ENCODE results near the gene IRAK2.
"Not testable (repeated sequence)": the region's sequence is repeated elsewhere in the genome, so short reads cannot be mapped to it uniquely, and the experiment has no call there.

Gene IRAK2, protein sequence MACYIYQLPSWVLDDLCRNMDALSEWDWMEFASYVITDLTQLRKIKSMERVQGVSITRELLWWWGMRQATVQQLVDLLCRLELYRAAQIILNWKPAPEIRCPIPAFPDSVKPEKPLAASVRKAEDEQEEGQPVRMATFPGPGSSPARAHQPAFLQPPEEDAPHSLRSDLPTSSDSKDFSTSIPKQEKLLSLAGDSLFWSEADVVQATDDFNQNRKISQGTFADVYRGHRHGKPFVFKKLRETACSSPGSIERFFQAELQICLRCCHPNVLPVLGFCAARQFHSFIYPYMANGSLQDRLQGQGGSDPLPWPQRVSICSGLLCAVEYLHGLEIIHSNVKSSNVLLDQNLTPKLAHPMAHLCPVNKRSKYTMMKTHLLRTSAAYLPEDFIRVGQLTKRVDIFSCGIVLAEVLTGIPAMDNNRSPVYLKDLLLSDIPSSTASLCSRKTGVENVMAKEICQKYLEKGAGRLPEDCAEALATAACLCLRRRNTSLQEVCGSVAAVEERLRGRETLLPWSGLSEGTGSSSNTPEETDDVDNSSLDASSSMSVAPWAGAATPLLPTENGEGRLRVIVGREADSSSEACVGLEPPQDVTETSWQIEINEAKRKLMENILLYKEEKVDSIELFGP

DNA sequence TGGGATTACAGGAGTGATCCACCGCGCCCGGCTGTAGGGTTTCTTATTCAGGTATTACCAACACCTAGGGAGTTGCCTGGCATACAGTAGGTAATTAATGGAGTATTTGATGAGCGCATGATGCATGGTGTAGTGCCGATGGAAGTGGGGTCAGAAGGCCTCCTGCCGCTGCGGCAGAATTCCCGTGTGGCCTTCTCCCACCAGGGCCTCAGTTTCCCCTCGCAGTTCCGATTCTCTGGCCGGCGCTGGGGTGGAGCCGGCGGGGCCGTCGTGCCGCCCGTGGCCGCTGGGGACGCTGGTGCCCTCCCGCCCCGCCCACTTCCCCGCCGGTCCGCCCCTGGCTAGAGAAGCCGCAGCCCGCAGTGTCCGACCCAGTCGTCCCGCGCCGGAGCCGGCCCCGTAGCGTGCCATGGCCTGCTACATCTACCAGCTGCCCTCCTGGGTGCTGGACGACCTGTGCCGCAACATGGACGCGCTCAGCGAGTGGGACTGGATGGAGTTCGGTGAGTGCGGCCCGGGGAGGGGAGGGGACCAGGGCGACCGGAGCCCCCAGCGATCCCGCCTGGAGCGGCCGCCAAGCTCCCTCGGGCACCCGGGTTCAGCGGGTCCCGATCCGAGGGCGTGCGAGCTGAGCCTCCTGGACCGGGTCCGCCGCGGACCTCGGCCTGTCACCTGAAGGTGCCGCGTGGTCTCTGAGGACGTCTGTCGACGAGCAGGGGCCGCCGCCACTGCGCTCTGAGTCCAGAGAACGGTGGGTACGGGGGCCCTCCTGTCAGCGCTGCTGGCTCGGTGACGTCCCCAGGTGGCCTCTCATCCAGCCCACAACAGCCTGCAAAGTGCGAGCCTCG, at the start of gene IRAK2:
Gene IRAK2, plus strand, starts transcription at position 374 of the 848 bp plus-strand sequence. Its CDS starts 36 bp downstream, at position 410.
- no peaks in the 10 kb centered on the region for H3K27me3 ChIP-seq (ENCODE audit: low read depth, low read length)
- H3K4me1 ChIP-seq (ENCODE audit: control insufficient read depth in 1 of 2, insufficient read depth in 2 of 2, low read length in 2 of 2), result peaks cover 0 to 4% of the 10 kb centered on the region in 2 donors
- H3K27ac ChIP-seq (ENCODE audit: low read length), result no peak within 1 kb of the TSS

DNA sequence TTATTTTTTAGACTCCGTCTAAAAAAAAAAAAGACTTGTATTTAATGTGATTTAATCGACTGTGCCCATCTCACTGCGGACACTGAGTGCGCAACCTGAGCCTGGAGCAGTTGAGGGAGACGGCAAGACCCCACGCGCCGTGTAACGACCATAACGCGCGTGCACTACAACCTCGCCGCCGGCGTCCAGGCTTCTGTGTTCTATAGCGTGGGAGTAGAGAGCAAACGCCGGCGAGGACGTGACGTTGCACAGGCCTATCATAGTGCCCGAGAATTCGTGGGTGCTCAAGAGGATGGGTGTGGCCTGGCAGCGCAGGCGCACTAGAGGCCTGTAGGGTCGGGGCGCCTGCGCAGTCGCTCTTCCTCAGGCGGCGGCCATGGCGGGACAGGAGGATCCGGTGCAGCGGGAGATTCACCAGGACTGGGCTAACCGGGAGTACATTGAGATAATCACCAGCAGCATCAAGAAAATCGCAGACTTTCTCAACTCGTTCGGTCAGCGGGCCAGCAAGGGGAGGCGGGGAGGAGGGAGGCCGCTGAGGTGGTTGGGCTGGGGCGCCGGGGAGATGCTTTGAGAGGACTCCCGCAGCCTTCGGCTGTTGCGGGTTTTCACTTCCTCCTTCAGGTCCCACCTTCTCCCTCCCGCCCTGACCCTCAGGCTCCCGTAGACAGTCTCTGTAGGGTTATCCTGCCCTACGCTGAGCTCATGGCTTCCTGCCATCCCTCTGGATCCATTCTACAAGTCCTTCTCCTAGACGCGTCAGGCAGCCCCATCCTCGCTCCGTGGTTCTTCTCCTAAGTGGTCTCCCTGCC, 49.2 kb upstream of the IRAK2 start, which contains the start of gene BRK1:
Gene BRK1, plus strand, starts transcription at position 350 of the 812 bp plus-strand sequence. Its CDS starts 27 bp downstream, at position 377.
- H3K27me3 ChIP-seq (ENCODE audit: low read depth, low read length), result no peaks in the 10 kb centered on the region
- H3K4me3 ChIP-seq (ENCODE audit: low read depth in 1 of 2, low read length in 2 of 2), result peak within 1 kb of the TSS; percentile 98 to 100
- peaks cover 6 to 8% of the 10 kb centered on the region in 2 donors for H3K36me3 ChIP-seq (ENCODE audit: control insufficient read depth in 1 of 2, insufficient read depth in 2 of 2, low read length in 2 of 2)
- peaks cover 4 to 26% of the 10 kb centered on the region in 2 donors for H3K4me1 ChIP-seq (ENCODE audit: control insufficient read depth in 1 of 2, insufficient read depth in 2 of 2, low read length in 2 of 2)
- H3K9me3 ChIP-seq (ENCODE audit: control insufficient read depth in 1 of 2, low read length in 2 of 2), result no peaks in the 10 kb centered on the region
- peak within 1 kb of the TSS; percentile 79 for H3K27ac ChIP-seq (ENCODE audit: low read length)

More for the DNA sequence above, at the start of gene IRAK2:
- H3K36me3 ChIP-seq (ENCODE audit: control insufficient read depth in 1 of 2, insufficient read depth in 2 of 2, low read length in 2 of 2), result no peaks in the 10 kb centered on the region
- H3K9me3 ChIP-seq (ENCODE audit: control insufficient read depth in 1 of 2, low read length in 2 of 2), result no peaks in the 10 kb centered on the region
- peak within 1 kb of the TSS; percentile 72 to 94 for H3K4me3 ChIP-seq (ENCODE audit: low read depth in 1 of 2, low read length in 2 of 2)

GRCh38 chr3:10116138-10116460, 48.6 kb upstream of the IRAK2 start:
- peak overlapping the region; percentile 98 to 100 for H3K4me3 ChIP-seq (ENCODE audit: low read depth in 1 of 2, low read length in 2 of 2)
- peaks cover 4 to 26% of the 10 kb centered on the region in 2 donors for H3K4me1 ChIP-seq (ENCODE audit: control insufficient read depth in 1 of 2, insufficient read depth in 2 of 2, low read length in 2 of 2)
- peak overlapping the region; percentile 79 for H3K27ac ChIP-seq (ENCODE audit: low read length)

DNA sequence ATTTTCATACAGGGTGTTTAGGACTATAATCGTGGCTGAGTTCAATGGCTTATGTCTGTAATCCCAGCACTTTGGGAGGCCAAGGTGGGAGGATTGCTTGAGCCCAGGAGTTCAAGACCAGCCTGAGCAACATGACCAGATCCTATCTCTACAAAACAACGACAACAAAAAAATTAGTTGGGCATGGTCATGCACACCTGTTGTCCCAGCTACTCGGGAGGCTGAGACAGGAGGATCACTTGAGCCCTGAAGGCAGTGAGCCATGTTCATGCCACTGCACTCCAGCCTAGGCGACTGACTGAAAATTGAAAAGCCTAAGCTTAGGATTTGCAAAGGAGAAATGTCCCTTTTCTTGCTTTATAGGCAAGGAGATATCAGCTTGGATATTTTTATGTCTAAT, 47.8 kb upstream of the IRAK2 start:
- Histone ChIP-seq H3K27ac (ENCODE audit: low read length) (no peak overlapping the region), H3K4me1 (ENCODE audit: control insufficient read depth in 1 of 2, insufficient read depth in 2 of 2, low read length in 2 of 2) (peaks cover 4 to 26% of the 10 kb centered on the region in 2 donors), H3K27me3 (ENCODE audit: low read depth, low read length) (no peaks in the 10 kb centered on the region), H3K9me3 (ENCODE audit: control insufficient read depth in 1 of 2, low read length in 2 of 2) (no peaks in the 10 kb centered on the region), H3K4me3 (ENCODE audit: low read depth in 1 of 2, low read length in 2 of 2) (peak overlapping the region in 1 of 2 donors; percentile 98), H3K36me3 (ENCODE audit: control insufficient read depth in 1 of 2, insufficient read depth in 2 of 2, low read length in 2 of 2) (peaks cover 6 to 11% of the 10 kb centered on the region in 2 donors)

More at GRCh38 chr3:10116138-10116460, 48.6 kb upstream of the IRAK2 start:
- H3K9me3 ChIP-seq (ENCODE audit: control insufficient read depth in 1 of 2, low read length in 2 of 2), result no peaks in the 10 kb centered on the region
- H3K27me3 ChIP-seq (ENCODE audit: low read depth, low read length), result no peaks in the 10 kb centered on the region
- H3K36me3 ChIP-seq (ENCODE audit: control insufficient read depth in 1 of 2, insufficient read depth in 2 of 2, low read length in 2 of 2), result peaks cover 6 to 11% of the 10 kb centered on the region in 2 donors

GRCh38 chr3:10119376-10119775, 45.3 kb upstream of the IRAK2 start:
- Histone ChIP-seq H3K9me3 (ENCODE audit: control insufficient read depth in 1 of 2, low read length in 2 of 2) (no peaks in the 10 kb centered on the region), H3K4me1 (ENCODE audit: control insufficient read depth in 1 of 2, insufficient read depth in 2 of 2, low read length in 2 of 2) (peaks cover 4 to 26% of the 10 kb centered on the region in 2 donors), H3K27me3 (ENCODE audit: low read depth, low read length) (no peaks in the 10 kb centered on the region), H3K4me3 (ENCODE audit: low read depth in 1 of 2, low read length in 2 of 2) (no peak overlapping the region), H3K36me3 (ENCODE audit: control insufficient read depth in 1 of 2, insufficient read depth in 2 of 2, low read length in 2 of 2) (peaks cover 6 to 12% of the 10 kb centered on the region in 2 donors), H3K27ac (ENCODE audit: low read length) (no peak overlapping the region)

DNA sequence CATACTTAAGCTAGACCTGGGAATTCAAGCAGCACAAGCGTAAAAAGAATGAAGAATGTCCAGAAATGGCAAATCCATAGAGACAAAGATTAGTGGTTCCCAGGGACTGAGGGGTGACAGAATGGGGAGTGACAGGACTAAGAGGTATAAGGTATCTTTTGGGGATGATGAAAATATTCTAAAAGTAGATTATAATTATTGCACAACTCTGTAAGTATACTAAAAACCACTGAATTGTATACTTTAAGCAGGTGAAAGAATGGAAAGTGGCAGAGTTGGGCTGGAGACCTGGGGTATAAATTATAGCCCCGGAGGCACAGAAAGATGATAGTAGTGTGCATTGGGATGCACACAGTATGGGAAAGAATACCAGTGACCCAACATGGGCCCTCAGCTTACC, 43.7 kb upstream of the IRAK2 start:
- H3K4me1 ChIP-seq (ENCODE audit: control insufficient read depth in 1 of 2, insufficient read depth in 2 of 2, low read length in 2 of 2), result peaks cover 4 to 26% of the 10 kb centered on the region in 2 donors
- H3K36me3 ChIP-seq (ENCODE audit: control insufficient read depth in 1 of 2, insufficient read depth in 2 of 2, low read length in 2 of 2), result peaks cover 12 to 27% of the 10 kb centered on the region in 2 donors
- H3K27ac ChIP-seq (ENCODE audit: low read length), result no peak overlapping the region
- no peak overlapping the region for H3K4me3 ChIP-seq (ENCODE audit: low read depth in 1 of 2, low read length in 2 of 2)
- H3K9me3 ChIP-seq (ENCODE audit: control insufficient read depth in 1 of 2, low read length in 2 of 2), result no peaks in the 10 kb centered on the region
- no peaks in the 10 kb centered on the region for H3K27me3 ChIP-seq (ENCODE audit: low read depth, low read length)

DNA sequence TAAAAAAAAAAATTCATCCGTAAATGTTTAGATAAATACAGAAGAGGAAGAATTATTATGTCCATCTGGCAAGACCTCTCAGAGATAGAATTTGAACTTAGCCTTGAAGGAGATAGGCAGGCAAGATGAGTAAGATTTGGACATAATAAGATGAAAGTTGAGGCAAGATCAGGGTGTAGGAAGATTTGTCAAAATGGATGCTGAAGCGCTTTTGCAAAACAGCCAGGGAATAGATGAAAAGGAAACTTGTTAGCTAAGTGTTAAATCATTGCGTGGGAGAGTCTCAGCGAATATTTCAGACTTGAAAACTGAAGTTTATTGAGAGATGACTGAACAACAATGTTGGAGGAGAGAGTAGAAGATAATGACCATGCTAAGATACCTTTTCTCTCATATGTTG, 42.0 kb upstream of the IRAK2 start:
- Histone ChIP-seq H3K36me3 (ENCODE audit: control insufficient read depth in 1 of 2, insufficient read depth in 2 of 2, low read length in 2 of 2) (peaks cover 26 to 41% of the 10 kb centered on the region in 2 donors), H3K27ac (ENCODE audit: low read length) (no peak overlapping the region), H3K4me3 (ENCODE audit: low read depth in 1 of 2, low read length in 2 of 2) (no peak overlapping the region), H3K27me3 (ENCODE audit: low read depth, low read length) (no peaks in the 10 kb centered on the region), H3K9me3 (ENCODE audit: control insufficient read depth in 1 of 2, low read length in 2 of 2) (no peaks in the 10 kb centered on the region), H3K4me1 (ENCODE audit: control insufficient read depth in 1 of 2, insufficient read depth in 2 of 2, low read length in 2 of 2) (peaks cover 0 to 9% of the 10 kb centered on the region in 2 donors)

DNA sequence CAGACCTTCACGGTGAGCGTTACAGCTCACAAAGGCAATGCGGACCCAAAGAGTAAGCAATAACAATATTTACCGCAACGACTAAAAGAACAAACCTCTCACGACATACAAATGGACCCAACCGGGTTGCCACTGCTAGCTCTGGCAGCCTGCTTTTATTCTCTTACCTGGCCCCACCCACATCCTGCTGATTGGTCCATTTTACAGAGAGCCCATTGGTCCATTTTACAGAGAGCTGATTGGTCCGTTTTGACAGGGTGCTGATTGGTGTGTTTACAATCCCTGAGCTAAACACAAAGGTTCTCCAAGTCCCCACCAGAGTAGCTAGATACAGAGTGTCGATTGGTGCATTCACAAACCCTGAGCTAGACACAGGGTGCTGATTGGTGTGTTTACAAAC, 28.8 kb upstream of the IRAK2 start:
- not testable (repeated sequence) for H3K4me1 ChIP-seq (ENCODE audit: control insufficient read depth in 1 of 2, insufficient read depth in 2 of 2, low read length in 2 of 2); H3K4me3 ChIP-seq (ENCODE audit: low read depth in 1 of 2, low read length in 2 of 2); H3K36me3 ChIP-seq (ENCODE audit: control insufficient read depth in 1 of 2, insufficient read depth in 2 of 2, low read length in 2 of 2); H3K9me3 ChIP-seq (ENCODE audit: control insufficient read depth in 1 of 2, low read length in 2 of 2); H3K27ac ChIP-seq (ENCODE audit: low read length); H3K27me3 ChIP-seq (ENCODE audit: low read depth, low read length)

DNA sequence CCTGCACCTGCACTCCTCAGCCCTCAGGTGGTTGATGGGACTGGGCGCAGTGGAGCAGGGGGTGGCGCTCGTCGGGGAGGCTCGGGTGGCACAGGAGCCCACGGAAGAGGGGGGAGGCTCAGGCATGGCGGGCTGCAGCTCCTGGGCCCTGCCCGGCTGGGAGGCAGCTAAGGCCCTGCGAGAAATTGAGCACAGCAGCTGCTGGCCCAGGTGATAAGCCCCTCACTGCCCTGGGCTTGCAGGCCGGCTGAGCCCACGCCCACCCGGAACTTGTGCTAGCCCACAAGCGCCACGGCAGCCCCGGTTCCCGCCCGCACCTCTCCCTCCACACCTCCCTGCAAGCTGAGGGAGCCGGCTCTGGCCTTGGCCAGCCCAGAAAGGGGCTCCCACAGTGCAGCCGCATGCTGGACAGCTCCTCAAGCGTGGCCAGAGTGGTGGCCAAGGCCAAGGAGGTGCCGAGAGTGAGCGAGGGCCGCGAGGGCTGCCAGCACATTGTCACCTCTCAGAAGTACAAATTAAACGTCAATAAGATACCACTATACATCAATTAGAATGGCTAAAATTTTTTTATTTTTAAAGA, 28.2 kb upstream of the IRAK2 start:
- no peak overlapping the region for H3K4me3 ChIP-seq (ENCODE audit: low read depth in 1 of 2, low read length in 2 of 2)
- H3K9me3 ChIP-seq (ENCODE audit: control insufficient read depth in 1 of 2, low read length in 2 of 2), result no peaks in the 10 kb centered on the region
- H3K4me1 ChIP-seq (ENCODE audit: control insufficient read depth in 1 of 2, insufficient read depth in 2 of 2, low read length in 2 of 2), result no peaks in the 10 kb centered on the region
- H3K36me3 ChIP-seq (ENCODE audit: control insufficient read depth in 1 of 2, insufficient read depth in 2 of 2, low read length in 2 of 2), result no peaks in the 10 kb centered on the region
- no peak overlapping the region for H3K27ac ChIP-seq (ENCODE audit: low read length)
- H3K27me3 ChIP-seq (ENCODE audit: low read depth, low read length), result no peaks in the 10 kb centered on the region

DNA sequence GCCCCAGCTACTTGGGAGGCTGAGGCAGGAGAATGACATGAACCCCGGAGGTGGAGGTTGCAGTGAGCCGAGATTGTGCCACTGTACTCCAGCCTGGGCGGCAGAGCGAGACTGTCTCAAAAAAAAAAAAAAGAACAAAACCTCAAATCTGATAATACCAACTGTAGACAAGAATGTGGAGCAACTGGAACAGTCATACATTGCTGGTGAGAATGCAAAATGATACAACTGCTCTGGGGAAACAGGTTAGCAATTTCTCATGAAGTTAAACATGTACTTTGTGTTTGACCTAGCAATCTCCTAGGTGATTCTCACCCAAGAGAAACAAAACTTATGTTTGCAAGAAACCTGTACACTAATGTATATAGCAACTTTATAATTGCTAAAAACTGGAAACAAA, 27.5 kb upstream of the IRAK2 start:
- Histone ChIP-seq H3K27ac (ENCODE audit: low read length) (no peak overlapping the region), H3K27me3 (ENCODE audit: low read depth, low read length) (no peaks in the 10 kb centered on the region), H3K36me3 (ENCODE audit: control insufficient read depth in 1 of 2, insufficient read depth in 2 of 2, low read length in 2 of 2) (no peaks in the 10 kb centered on the region), H3K9me3 (ENCODE audit: control insufficient read depth in 1 of 2, low read length in 2 of 2) (no peaks in the 10 kb centered on the region), H3K4me3 (ENCODE audit: low read depth in 1 of 2, low read length in 2 of 2) (no peak overlapping the region), H3K4me1 (ENCODE audit: control insufficient read depth in 1 of 2, insufficient read depth in 2 of 2, low read length in 2 of 2) (no peaks in the 10 kb centered on the region)

Measured in muscle layer of duodenum (tissue), 2 donors.